Stimulated activated naive CD8-positive, alpha-beta T cell treated with anti-CD3 and anti-CD28 coated beads, Interleukin-15, amount 100 ng/mL, for 72 hours (primary cell): ENCODE results near the gene LRRC71.

Experiments
- ATAC-seq: fragments of 150-1000 bp; cut with Tn5 transposase; 2 replicates; pipeline ENCODE4 v1.10.0; 2021; ENCODE audit warnings: mild to moderate bottlenecking, moderate library complexity
- DNase-seq, 2 donors: peaks; one replicate each; pipeline ENCODE4 v3.0.0; 2021 to 2022
- H3K27ac Mint-ChIP-seq, 2 donors: one replicate each; pipeline ENCODE4 v1.8.0; 2022; ENCODE audit warnings: mild to moderate bottlenecking in 2 of 2, mixed read lengths in 2 of 2, moderate library complexity in 2 of 2
- H3K27me3 Mint-ChIP-seq: one replicate; pipeline ENCODE4 v1.8.0; 2022; ENCODE audit warnings: mixed read lengths
- H3K4me1 Mint-ChIP-seq: one replicate; pipeline ENCODE4 v1.8.0; 2022; ENCODE audit warnings: mild to moderate bottlenecking, mixed read lengths
- H3K4me3 Mint-ChIP-seq, 2 donors: one replicate each; pipeline ENCODE4 v1.8.0; 2022; ENCODE audit warnings: mild to moderate bottlenecking in 2 of 2, mixed read lengths in 2 of 2, moderate library complexity in 1 of 2
- H3K9me3 Mint-ChIP-seq, 2 donors: one replicate each; pipeline ENCODE4 v1.8.0; 2022; ENCODE audit warnings: mixed read lengths in 2 of 2

The LRRC71 gene

DNA sequence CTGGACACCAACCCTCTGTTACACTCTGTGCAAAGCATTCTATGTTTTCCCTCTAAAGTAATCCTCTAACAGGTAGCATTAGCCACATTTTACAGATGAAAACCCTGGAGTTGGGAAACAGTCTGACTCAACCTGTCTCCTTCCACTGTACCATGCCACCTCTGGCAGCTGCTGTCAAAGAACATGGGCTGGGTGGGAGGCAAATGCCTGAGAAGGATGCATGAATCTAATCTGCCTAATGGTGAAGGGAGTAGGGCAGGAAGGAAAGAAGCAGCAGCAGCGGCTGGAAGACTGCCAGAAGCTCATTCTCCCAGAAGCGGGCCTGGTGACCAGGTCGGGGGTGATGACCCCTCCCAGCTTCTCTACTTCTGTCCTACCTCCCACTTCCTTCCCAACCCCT is 21.7 kb downstream of the LRRC71 start:
- Mint-ChIP-seq H3K27ac (no peak overlapping the region), H3K4me1 (no peaks in the 10 kb centered on the region), H3K27me3 (no peaks in the 10 kb centered on the region), H3K9me3 (no peaks in the 10 kb centered on the region), H3K4me3 (no peak overlapping the region)
- DNase-seq: no peak
- ATAC-seq: no peak

DNA sequence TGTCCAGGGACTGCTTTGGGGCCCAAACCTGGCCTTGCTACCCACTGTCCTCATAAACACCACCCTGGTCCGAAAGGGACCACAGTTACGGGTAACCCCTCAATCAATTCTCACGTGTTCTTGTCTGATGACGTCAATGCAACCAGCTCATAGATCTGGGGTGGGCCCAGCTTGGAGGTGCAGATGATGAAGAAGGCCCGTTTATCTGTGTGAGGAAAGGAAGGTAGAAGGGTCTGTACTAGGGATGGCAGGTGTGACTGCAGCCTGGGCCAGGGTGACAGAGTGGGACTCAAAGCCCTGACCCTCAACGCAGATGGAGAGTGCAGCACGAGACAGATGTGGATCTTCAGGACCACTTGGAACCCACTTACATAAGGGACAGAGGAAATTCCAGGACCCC is 22.1 kb downstream of the LRRC71 start:
- Mint-ChIP-seq H3K27ac (no peak overlapping the region), H3K4me3 (no peak overlapping the region), H3K27me3 (no peaks in the 10 kb centered on the region), H3K9me3 (no peaks in the 10 kb centered on the region), H3K4me1 (no peaks in the 10 kb centered on the region)
- DNase-seq: no peak
- no peak for ATAC-seq

DNA sequence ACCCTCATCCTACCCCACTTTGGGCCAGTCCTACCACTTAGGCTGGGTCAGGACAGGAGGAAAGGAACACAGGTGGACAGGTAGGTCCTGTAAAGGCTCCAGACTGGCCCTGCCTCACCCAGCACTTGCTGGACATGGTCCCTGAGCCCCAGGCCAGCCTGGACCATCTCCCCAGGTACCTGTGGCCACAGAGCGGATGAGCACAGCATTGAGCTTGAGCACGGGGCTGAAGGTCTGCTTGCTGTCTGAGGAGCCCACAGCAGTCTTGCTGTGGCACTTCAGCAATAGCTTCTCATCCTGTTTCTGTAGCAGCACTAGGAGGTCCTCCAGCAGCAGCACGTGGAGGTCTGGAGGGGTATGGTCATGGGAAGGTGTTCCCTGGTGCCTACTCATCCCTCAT is 23.3 kb downstream of the LRRC71 start:
- DNase-seq (no peak), ATAC-seq (no peak)
- no peak overlapping the region for H3K27ac Mint-ChIP-seq
- no peaks in the 10 kb centered on the region for H3K9me3 Mint-ChIP-seq
- no peaks in the 10 kb centered on the region for H3K4me1 Mint-ChIP-seq
- H3K4me3 Mint-ChIP-seq: no peak overlapping the region
- H3K27me3 Mint-ChIP-seq: no peaks in the 10 kb centered on the region

GRCh38 chr1:156944268-156944667 is 23.8 kb downstream of the LRRC71 start:
- Mint-ChIP-seq H3K27me3 (no peaks in the 10 kb centered on the region), H3K4me3 (no peak overlapping the region), H3K27ac (no peak overlapping the region), H3K9me3 (no peaks in the 10 kb centered on the region), H3K4me1 (no peaks in the 10 kb centered on the region)
- DNase-seq: no peak
- no peak for ATAC-seq

DNA sequence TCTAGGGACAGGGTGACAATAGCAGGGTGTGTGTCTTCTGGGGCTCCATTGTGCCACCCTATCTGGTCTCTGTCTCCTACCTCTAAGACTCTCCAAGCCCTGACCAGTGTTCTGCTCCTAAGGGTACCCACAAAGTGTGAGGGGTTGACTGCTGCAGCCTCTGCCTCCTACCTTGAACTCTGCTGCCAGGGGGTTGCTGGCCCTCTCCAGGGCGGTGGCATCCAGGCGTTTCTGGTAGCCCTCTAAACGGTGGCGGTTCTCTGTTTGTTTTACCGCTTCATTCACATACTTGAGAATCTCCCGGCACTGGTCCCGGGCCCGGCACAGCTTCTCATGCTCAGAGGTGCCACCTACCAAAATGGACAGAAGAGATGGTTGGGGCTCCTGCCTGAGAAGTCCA is 24.4 kb downstream of the LRRC71 start:
- Mint-ChIP-seq H3K4me1 (no peaks in the 10 kb centered on the region), H3K27me3 (no peaks in the 10 kb centered on the region), H3K4me3 (no peak overlapping the region), H3K9me3 (no peaks in the 10 kb centered on the region), H3K27ac (peak overlapping the region in 1 of 2 donors; percentile 2)
- DNase-seq (no peak), ATAC-seq (no peak)

DNA sequence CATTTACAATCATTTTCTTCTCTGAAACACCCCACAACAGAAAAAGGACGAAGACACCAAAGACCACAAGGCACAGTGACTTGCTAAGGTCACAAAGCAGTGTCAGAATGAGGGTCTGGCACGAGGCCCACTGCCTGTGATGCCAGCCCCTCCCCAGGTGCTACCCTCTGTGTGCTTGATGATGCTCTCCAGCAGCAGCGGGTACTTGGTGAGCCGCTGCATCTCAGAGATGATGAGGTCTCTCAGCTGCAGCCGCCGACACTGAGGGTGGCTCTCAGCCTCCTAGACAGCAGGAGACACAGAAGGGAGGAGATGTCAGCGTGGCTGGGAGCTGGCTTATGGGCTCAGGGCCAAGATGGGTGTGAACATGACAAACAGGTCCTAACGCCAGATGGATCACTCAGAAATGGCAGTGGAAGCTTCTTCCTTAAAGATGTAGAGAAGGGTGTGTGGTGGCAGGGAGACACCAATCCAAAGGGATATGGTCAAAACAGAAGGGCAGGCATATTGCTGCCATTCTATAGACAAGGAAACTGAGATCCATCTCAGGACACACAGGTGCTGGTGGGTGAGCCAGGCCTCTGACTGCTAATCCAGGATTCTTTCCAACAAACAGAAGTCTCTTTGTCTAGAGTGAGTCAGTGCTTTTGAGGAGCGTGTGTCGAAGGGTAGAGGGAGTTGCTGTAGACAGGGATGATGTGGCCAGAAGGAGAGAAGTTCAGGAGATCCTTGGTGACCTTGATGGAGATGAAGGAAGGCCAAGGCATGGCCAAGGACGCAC is 25.6 kb downstream of the LRRC71 start:
- no peaks in the 10 kb centered on the region for H3K9me3 Mint-ChIP-seq
- H3K4me3 Mint-ChIP-seq: no peak overlapping the region
- H3K27me3 Mint-ChIP-seq: no peaks in the 10 kb centered on the region
- H3K27ac Mint-ChIP-seq: no peak overlapping the region
- no peaks in the 10 kb centered on the region for H3K4me1 Mint-ChIP-seq
- DNase-seq: no peak
- ATAC-seq: no peak

GRCh38 chr1:156947127-156947526 is 26.7 kb downstream of the LRRC71 start:
- Mint-ChIP-seq H3K4me1 (no peaks in the 10 kb centered on the region), H3K4me3 (no peak overlapping the region), H3K27ac (no peak overlapping the region), H3K27me3 (no peaks in the 10 kb centered on the region), H3K9me3 (no peaks in the 10 kb centered on the region)
- no peak for DNase-seq
- no peak for ATAC-seq

DNA sequence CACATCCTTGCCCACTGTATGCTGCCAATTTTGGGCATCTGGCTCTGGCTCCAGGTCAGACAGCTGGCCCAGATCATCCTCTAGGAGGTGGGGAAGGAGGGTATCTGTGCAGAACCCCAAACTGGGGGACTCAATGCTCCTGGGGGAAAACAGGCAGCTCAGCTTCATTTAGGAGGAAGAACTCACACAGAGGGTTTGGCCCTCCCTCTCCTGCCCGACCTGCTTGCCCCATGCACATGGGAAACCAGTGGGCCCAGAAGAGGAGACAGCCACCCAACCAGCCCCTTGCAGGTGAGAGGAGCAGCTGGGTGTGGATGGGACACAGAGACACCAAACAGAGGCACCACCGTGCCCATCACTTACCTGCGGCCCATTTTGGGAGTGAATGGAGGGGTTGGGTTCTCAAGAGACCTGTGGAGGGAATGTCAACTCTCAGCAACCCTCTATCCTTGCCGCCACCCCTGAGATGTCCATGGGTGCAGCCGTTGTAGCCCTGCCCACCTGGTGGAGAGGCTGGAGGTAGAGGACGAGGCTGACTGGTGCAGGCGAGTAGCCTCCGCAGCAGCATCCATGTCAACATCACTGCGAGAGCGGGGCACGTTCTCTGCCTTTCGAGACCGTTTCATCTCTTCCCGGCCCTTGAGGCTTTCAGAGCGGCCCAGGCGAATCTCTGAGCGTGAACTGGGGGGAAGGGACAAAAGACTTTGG is 27.5 kb downstream of the LRRC71 start:
- Mint-ChIP-seq H3K4me1 (no peaks in the 10 kb centered on the region), H3K27ac (no peak overlapping the region), H3K27me3 (no peaks in the 10 kb centered on the region), H3K4me3 (no peak overlapping the region), H3K9me3 (no peaks in the 10 kb centered on the region)
- no peak for DNase-seq
- no peak for ATAC-seq

DNA sequence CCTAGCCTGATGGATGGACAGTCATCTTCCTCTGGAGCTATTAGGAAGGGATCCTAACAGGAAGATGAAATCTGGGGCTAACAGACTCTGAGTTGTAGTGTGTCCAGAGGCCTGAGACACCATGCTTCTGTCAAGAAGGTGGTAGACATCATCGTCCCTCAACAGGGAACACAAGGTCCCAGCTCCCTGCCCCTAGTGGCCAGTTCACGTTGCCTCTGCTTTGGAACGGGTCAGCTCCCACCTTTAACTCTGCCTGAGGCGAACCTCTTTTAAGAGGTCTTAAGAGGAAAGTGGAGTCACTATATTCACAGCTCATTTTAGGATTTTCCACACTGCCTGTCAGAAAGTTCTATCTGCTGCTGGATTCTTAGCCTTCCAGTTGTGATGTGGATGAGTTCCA is 28.3 kb downstream of the LRRC71 start:
- DNase-seq (no peak), ATAC-seq (no peak)
- no peaks in the 10 kb centered on the region for H3K4me1 Mint-ChIP-seq
- no peak overlapping the region for H3K4me3 Mint-ChIP-seq
- H3K9me3 Mint-ChIP-seq: no peaks in the 10 kb centered on the region
- H3K27me3 Mint-ChIP-seq: no peaks in the 10 kb centered on the region
- no peak overlapping the region for H3K27ac Mint-ChIP-seq

- H3K9me3 Mint-ChIP-seq: no peaks in the 10 kb centered on the region
- no peaks in the 10 kb centered on the region for H3K4me1 Mint-ChIP-seq
- H3K27me3 Mint-ChIP-seq: no peaks in the 10 kb centered on the region
- H3K4me3 Mint-ChIP-seq: no peak overlapping the region
- DNase-seq (no peak), ATAC-seq (no peak)
- no peak overlapping the region for H3K27ac Mint-ChIP-seq
Observed at GRCh38 chr1:156949127-156949526, 28.7 kb downstream of the LRRC71 start.

DNA sequence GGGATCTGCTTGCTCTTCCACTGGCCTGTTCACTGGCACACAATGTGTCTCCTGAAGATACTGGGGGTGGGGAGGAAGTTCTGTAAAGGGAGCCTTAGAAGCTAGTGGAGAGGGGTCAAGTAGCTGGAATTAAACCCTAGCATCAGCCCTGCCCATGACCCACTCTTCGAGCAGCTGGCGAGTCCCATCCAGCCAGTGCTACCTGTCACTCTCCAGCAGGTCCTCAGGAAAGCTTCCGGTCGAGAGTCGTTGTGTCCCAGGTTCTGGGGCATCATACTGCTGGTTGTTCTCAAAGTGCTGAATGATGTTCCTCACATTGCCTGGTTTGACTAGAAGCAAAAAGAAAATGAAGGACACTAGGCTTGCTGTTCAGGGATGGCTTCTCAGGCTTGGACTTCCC is 30.9 kb downstream of the LRRC71 start:
- Mint-ChIP-seq H3K4me3 (no peak overlapping the region), H3K4me1 (no peaks in the 10 kb centered on the region)

GRCh38 chr1:156953571-156953970 is 33.1 kb downstream of the LRRC71 start:
- H3K27ac Mint-ChIP-seq: no peak overlapping the region
- no peaks in the 10 kb centered on the region for H3K9me3 Mint-ChIP-seq
- no peaks in the 10 kb centered on the region for H3K27me3 Mint-ChIP-seq
- H3K4me1 Mint-ChIP-seq: peaks cover 5% of the 10 kb centered on the region
- ATAC-seq: no peak
- no peak for DNase-seq
- no peak overlapping the region for H3K4me3 Mint-ChIP-seq

More for the DNA sequence above, 30.9 kb downstream of the LRRC71 start:
- no peaks in the 10 kb centered on the region for H3K27me3 Mint-ChIP-seq
- H3K27ac Mint-ChIP-seq: no peak overlapping the region
- ATAC-seq (no peak), DNase-seq (no peak)
- H3K9me3 Mint-ChIP-seq: no peaks in the 10 kb centered on the region

GRCh38 chr1:156956333-156956732 is 35.9 kb downstream of the LRRC71 start:
- H3K4me3 Mint-ChIP-seq: no peak overlapping the region
- peaks cover 10% of the 10 kb centered on the region for H3K4me1 Mint-ChIP-seq
- no peak for ATAC-seq
- H3K27me3 Mint-ChIP-seq: no peaks in the 10 kb centered on the region
- no peak overlapping the region for H3K27ac Mint-ChIP-seq
- H3K9me3 Mint-ChIP-seq: no peaks in the 10 kb centered on the region
- no peak for DNase-seq

- DNase-seq (no peak), ATAC-seq (no peak)
- H3K4me3 Mint-ChIP-seq: no peak overlapping the region
- no peak overlapping the region for H3K27ac Mint-ChIP-seq
- no peaks in the 10 kb centered on the region for H3K27me3 Mint-ChIP-seq
- peaks cover 23% of the 10 kb centered on the region for H3K4me1 Mint-ChIP-seq
- H3K9me3 Mint-ChIP-seq: no peaks in the 10 kb centered on the region
Observed at GRCh38 chr1:156957634-156958033, 37.2 kb downstream of the LRRC71 start.

DNA sequence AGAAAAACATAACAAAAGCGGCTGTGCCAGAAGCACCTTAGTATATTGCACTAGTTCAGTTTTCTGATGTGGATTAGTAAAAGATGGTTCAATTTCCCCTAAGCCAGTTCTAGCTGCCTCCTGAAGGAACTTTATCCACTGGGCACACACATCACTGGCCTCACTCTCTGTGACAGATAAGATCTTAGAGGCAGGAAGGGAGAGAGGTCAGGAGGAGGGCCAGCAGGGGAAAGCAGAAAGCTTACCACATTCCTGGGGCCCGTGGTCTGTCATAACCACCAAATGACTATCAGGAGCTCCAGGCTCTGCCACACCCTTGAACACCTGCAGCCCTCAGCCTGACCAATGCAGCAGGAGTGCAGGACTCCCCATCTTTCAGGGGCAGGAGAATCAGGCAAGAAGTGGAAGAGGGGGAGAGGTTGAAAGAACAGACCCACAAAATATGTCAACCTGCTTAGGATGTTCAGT is 37.8 kb downstream of the LRRC71 start:
- Mint-ChIP-seq H3K27ac (no peak overlapping the region), H3K27me3 (no peaks in the 10 kb centered on the region), H3K4me1 (peaks cover 28% of the 10 kb centered on the region), H3K4me3 (no peak overlapping the region), H3K9me3 (no peaks in the 10 kb centered on the region)
- no peak for DNase-seq
- no peak for ATAC-seq

DNA sequence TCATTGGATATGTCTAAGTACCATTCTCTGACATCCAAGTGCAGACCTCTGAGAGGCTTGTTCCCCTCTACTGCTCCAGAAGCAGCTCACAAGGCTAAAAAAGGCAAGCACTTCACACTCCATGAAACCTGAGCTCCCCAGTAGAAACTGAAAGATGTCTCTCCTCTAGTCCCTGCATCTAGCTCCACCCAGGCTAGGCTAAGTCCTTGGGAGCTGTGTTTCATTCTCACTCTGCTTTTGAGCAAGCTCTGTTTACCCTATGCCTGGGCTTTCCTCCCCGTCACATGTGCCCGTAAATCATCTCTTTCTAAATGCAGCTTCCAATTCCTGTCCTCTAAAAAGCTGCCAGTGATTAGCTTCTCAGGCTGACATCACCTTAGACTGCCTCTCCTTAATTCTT is 39.0 kb downstream of the LRRC71 start:
- Mint-ChIP-seq H3K27ac (no peak overlapping the region), H3K27me3 (no peaks in the 10 kb centered on the region), H3K4me3 (no peak overlapping the region), H3K9me3 (no peaks in the 10 kb centered on the region), H3K4me1 (peaks cover 39% of the 10 kb centered on the region)
- ATAC-seq: no peak
- no peak for DNase-seq
